NCI-H460 (cell line): ENCODE data around the gene RBM10. TPM values are rescaled to one million over a fixed set of nuclear protein-coding genes. Genes with fewer than 3 reads are reported as not detected.
"Not testable (repeated sequence)": the region's sequence is repeated elsewhere in the genome, so short reads cannot be mapped to it uniquely, and the experiment has no call there.

Experiments
- DNase-seq: peaks from one replicate; pipeline ENCODE4 v3.0.0-alpha.2; 2016; ENCODE audit warnings: low read depth; ENCODE audit errors: extremely low read depth
- polyA plus RNA-seq: library from polyadenylated mRNA; depleted of rRNA; stranded (reverse); fragments of >200 nt; gene quantifications from 2 replicates; pipeline ENCODE4 v1.2.3, GENCODE V29; 2014; cell fraction: nucleus; rRNA removed
- total RNA-seq: library from RNA; depleted of rRNA; stranded (reverse); fragments of >200 nt; shearing (Covaris generic); gene quantifications from 2 replicates; pipeline ENCODE4 v1.2.3, GENCODE V29; 2014; rRNA removed

RBM10 gene
- total RNA-seq = 28.1 and 30.3 TPM in 2 replicates
- polyA plus RNA-seq = 45.1 and 58.9 TPM in 2 replicates

- DNase-seq = peak; percentile 94
Measured at GRCh38 chrX:47144626-47145394, at the start of gene RBM10, which contains the start of gene NDUFB11. Gene RBM10 (plus strand): TSS chrX:47145221. CDS start chrX:47147482, 2,261 bp downstream. Gene NDUFB11 (minus strand): TSS chrX:47144702. CDS start chrX:47144679, 23 bp downstream.

- DNase-seq = no peak
Measured at GRCh38 chrX:47097018-47097417, 48.0 kb upstream of the RBM10 start.

DNA sequence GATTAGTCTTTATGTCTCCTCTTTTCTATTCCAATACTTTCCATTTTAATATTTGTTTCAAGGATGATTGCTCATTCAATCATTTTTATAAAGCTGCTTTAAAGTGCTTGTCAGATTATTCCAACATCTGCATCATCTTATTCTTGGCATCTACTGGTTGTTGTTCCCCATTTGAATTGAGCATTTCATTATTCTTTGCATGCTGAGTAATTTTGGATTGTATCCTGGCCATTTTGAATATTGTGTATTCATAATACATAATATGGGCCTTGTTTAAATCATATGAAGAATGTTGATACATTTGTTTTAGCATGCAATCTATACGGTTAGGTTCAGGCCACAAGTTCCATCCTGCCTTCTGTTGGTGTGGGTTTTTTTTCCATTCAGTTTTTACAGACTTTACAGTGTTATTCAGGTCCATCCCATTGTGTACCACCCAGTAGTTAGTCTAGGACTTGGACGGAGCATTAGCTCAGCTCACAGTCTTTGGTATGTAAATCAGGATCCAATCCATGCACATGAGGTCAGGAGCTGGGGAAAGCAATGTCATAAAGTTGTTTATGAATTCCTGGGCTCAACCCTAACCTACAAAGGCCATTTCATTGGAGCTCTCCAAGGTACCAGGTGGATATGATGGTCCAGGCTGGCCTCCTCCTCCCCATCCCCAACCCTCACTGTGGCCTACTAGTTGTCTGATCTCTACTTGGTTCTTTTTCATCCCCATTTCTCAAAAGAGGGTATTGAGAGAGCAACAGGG lies 46.5 kb upstream of the RBM10 start:
- DNase-seq = no peak

GRCh38 chrX:47101206-47101605 lies 43.8 kb upstream of the RBM10 start:
- DNase-seq = no peak

GRCh38 chrX:47110936-47111615 lies 33.9 kb upstream of the RBM10 start:
- not testable (repeated sequence) for DNase-seq

DNA sequence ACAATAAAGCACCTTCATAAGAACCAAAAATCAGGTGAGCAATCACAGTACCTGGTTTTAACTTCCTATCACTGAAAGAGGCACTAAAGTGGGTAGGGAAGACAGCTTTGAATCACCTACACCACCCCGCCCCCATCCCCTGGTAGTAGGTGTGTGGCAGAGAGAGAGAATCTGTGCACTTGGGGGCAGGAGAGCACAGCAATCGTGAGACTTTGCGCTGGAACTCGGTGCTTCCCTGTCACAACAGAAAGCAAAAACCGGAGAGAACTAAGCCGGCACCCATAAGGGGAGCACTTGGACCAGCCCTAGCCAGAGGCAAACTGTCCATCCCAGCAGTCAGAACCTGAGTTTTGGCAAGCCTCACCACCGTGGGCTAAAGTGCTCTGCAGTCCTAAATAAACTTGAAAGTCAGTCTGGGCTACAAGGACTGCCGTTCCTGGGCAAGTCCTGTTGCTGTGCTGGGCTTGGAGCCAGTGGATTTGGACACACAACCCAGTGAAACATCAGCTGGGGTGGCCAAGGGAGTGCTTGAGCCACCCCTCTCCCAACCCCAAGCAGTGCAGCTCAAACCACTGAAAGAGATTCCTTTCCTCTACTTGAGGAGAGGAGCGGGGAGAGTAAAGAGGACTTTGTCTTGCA lies 32.6 kb upstream of the RBM10 start:
- no peak for DNase-seq

DNA sequence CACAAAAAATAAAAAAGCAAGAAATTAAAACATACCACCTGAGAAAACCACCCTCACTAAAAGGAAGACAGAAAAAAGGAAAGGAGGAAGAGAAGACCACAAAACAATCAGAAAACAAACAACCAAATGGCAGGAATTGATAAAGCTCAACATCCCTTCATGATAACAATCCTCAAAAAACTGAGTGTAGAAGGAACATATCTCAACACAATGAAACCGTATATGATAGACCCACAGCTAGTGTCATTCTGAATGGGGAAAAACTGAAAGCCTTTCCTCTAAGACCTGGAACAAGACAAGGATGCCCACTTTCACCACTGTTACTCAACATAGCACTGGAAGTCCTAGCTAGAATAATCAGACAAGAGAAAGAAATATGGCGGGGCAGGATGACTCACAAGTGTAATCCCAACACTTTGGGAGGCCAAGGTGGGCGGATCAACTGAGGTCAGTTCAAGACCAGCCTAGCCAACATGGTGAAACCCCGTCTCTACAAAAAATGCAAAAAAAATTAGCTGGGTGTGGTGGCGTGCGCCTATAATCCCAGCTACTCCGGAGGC lies 28.4 kb upstream of the RBM10 start:
- DNase-seq = not testable (repeated sequence)

DNA sequence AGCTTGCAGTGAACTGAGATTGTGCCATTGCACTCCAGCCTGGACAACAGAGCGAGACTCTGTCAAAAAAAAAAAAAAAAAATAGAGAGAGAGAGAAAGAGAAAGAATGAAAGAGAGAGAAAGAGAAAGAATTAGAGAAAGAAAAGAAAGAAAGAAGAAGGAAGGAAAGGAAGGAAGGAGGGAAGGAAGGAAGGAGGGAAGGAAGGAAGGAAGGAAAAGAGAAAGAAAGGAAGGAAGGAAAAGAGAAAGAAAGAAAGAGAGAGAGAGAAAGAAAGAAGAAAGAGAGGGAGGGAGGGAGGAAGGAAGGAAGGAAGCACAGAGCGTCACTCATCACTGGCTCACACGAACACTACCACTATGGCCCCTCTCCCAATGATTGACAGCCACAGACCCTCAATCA lies 20.6 kb upstream of the RBM10 start:
- not testable (repeated sequence) for DNase-seq

- DNase-seq = peak; percentile 97
Measured at GRCh38 chrX:47129157-47129898, 15.7 kb upstream of the RBM10 start.

DNA sequence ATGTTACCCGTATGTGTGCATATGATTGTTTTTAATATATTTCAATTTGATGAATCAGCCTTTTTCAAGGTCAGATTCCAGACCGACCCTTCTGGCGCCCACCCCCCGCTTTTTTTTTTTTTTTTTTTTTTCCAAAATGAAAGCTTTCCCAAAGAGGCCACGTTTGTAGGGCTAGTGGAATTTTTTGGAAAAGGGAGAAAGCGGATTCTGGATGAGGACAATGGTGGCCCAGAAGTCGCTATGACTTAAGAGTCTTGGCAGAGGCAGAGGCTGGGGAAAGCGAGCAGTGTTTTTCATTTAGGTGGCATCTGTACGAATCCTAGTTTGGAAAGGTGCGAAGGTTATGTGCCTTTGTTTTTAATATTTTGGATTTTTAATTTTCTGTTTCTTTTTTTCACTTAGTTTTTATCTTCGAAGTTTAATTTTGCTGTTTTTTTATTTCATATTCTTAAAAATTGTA lies 15.1 kb upstream of the RBM10 start:
- no peak for DNase-seq

- no peak for DNase-seq
Measured at GRCh38 chrX:47133493-47133892, 11.5 kb upstream of the RBM10 start.

DNA sequence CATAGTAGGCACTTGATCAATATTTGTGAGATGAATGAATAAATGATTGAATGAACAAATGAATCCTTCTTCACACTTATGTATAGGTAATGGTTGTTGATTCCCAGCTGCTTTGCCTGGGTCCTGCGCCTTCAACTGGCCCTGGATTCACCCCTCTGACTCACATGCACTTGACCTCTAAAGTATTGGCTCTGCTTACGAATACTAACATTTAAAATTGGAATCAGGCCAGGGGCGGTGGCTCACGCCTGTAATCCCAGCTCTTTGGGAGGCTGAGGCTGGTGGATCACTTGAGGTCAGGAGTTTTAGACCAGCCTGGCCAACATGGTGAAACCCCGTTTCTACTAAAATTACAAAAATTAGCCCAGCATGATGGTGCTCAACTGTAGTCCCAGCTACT lies 9.4 kb upstream of the RBM10 start:
- DNase-seq = peak; percentile 53

DNA sequence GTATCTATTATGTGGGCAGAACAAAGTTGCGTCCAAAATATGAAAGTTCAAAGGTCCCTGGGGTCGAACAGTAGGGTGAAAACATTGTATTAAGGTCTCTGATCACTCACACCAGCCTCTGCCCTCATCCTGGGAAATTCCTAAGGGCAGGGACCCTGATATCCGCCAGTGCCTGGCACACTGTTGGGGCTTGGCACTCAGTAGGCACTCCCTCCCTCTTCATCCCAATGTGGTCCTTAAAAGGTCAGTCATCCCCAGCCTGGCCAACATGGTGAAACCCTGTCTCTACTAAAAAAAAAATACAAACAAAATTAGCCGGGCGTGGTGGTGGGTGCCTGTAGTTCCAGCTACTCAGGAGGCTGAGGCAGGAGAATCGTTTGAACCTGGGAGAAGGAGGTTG lies 6.8 kb upstream of the RBM10 start:
- no peak for DNase-seq

DNA sequence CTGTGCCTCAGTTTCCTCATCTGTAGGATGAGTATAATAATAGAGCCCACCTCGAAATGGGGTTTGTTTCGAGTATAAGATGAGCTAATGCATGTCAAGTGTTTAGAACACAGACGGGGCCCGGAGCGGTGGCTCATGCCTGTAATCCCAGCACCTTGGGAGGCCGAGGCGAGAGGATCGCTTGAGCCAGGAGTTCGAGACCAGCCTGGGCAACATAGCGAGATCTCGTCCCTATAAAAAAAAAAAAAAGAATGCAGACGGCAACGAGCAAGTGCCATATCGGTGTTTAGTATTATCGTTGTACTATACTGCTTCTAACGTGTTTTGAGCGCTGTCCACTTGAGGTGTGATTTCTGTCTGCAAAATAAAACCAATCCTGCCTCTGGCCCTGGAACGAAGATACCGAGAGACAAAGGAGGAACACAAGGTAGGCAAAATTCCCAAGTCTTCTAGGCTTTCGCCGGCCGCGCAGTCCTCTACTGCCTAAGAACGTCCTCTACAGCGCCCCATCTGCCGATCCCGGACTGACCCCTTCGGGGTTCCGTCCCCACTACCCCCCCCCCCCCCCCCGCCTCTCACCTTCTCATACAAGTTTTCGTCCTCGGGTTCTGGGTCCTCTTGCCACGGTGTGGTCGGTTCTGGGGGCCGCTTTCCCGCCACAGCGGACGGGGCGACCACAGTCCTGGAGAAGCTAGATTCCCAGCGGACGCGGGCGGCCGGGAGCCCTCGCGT lies 961 bp upstream of the RBM10 start:
- peak; percentile 22 for DNase-seq

DNA sequence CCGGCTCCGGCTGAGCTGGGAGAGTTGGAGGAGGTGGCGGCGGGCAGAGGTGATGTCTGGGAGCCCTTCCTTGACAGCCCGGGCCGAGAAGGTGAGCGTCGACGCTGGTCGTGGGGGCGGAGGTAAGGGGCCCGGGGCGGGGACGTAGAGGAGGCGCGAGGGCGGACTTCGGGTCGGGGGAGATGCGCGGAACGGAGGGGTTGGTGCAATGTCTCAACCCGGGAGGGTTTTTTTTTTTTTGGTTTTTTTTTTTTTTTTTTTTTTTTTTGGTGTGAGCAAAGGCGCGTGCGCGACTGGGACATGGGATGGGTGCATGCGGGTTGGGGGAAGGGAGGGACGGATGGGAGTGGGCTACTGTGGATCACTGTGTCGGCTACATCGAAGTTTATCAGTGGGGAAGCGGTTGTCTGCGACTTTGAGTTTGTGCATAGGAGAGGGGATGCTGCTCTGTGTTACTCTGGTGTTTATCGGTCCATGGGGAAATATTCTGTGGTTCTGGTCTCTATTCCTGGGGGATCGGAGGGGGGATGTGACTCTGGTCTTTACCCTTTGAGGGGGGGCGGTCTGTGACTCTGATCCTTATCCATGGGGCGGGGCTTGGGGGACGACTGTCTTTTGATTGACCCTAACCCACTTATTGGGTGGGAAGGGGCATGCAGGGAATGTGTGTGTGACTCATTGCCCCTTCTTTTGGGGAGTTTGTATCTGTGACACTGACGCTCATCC lies 537 bp downstream of the RBM10 start:
- DNase-seq = no peak

- no peak for DNase-seq
Measured at GRCh38 chrX:47146121-47146935, 1.3 kb downstream of the RBM10 start.
